Activated effector memory CD4-positive, alpha-beta T cell treated with anti-CD3 and anti-CD28 coated beads, Interleukin-2, amount 50 U/mL, for 16 hours (primary cell): ENCODE data around the gene SNAI3.
"Not testable (repeated sequence)": the region's sequence is repeated elsewhere in the genome, so short reads cannot be mapped to it uniquely, and the experiment has no call there.

Source experiments
- DNase-seq: peaks from one replicate; pipeline ENCODE4 v3.0.0-alpha.2; 2020

The SNAI3 gene

GRCh38 chr16:88690341-88691128 lies 4.2 kb upstream of the SNAI3 start:
- DNase-seq, result no peak

- peak; percentile 62 for DNase-seq
Measured at GRCh38 chr16:88688013-88688778, 1.9 kb upstream of the SNAI3 start.

- no peak for DNase-seq
Measured at GRCh38 chr16:88687676-88688012, 1.3 kb upstream of the SNAI3 start.

GRCh38 chr16:88687254-88687576 lies 908 bp upstream of the SNAI3 start:
- DNase-seq, result no peak

GRCh38 chr16:88686062-88686438 lies 257 bp downstream of the SNAI3 start:
- DNase-seq, result peak; percentile 81

- DNase-seq, result peak; percentile 88
Measured at GRCh38 chr16:88685156-88686061, 898 bp downstream of the SNAI3 start.

- no peak for DNase-seq
Measured at GRCh38 chr16:88684569-88685155, 1.6 kb downstream of the SNAI3 start.

- peak; percentile 83 for DNase-seq
Measured at GRCh38 chr16:88681709-88682451, 4.4 kb downstream of the SNAI3 start.

- DNase-seq, result peak; percentile 81
Measured at GRCh38 chr16:88681084-88681680, 5.1 kb downstream of the SNAI3 start.

- DNase-seq, result no peak
Measured at GRCh38 chr16:88680554-88681083, 5.7 kb downstream of the SNAI3 start.

GRCh38 chr16:88678224-88678979 lies 7.9 kb downstream of the SNAI3 start:
- DNase-seq, result no peak

GRCh38 chr16:88677721-88678120 lies 8.6 kb downstream of the SNAI3 start:
- DNase-seq, result no peak

GRCh38 chr16:88676502-88677242 lies 9.6 kb downstream of the SNAI3 start:
- DNase-seq, result no peak

- DNase-seq, result no peak
Measured at GRCh38 chr16:88673716-88674379, 12.5 kb downstream of the SNAI3 start.

- DNase-seq, result no peak
Measured at GRCh38 chr16:88672776-88673175, 13.5 kb downstream of the SNAI3 start.

- DNase-seq, result no peak
Measured at GRCh38 chr16:88671806-88672205, 14.5 kb downstream of the SNAI3 start.

GRCh38 chr16:88669980-88670379 lies 16.3 kb downstream of the SNAI3 start:
- no peak for DNase-seq

- not testable (repeated sequence) for DNase-seq
Measured at GRCh38 chr16:88669493-88669892, 16.8 kb downstream of the SNAI3 start.

GRCh38 chr16:88667461-88667860 lies 18.8 kb downstream of the SNAI3 start:
- DNase-seq, result no peak

- DNase-seq, result no peak
Measured at GRCh38 chr16:88665570-88665969, 20.7 kb downstream of the SNAI3 start.
